Testis (tissue), 3 donors: ENCODE data around the gene NUMB. TPM values are rescaled to one million over a fixed set of nuclear protein-coding genes. Genes with fewer than 3 reads are reported as not detected.

Source experiments
- DNase-seq: peaks from one replicate; pipeline ENCODE4 v3.0.0-alpha.2; 2019
- H3K27ac ChIP-seq, 2 donors: fragments of 200-600 bp; sonication (generic); one replicate each; pipeline ENCODE4 v1.5.1; 2019
- H3K27me3 ChIP-seq: fragments of 200-600 bp; sonication (generic); one replicate; pipeline ENCODE4 v1.5.1; 2019
- H3K36me3 ChIP-seq: fragments of 200-600 bp; sonication (generic); one replicate; pipeline ENCODE4 v1.5.1; 2017; ENCODE audit warnings: low read depth; ENCODE audit errors: missing control alignments
- H3K4me1 ChIP-seq: fragments of 200-600 bp; sonication (generic); one replicate; pipeline ENCODE4 v1.5.1; 2019
- H3K4me3 ChIP-seq, 2 donors: fragments of 200-600 bp; sonication (generic); one replicate each; pipeline ENCODE4 v1.5.1; 2017 to 2019
- H3K9me3 ChIP-seq: fragments of 200-600 bp; sonication (generic); one replicate; pipeline ENCODE4 v1.5.1; 2017
- POLR2A ChIP-seq: fragments of 450-650 bp; IDR thresholded peaks from one replicate; pipeline ENCODE4 v1.6.1; 2017; ENCODE audit warnings: antibody characterized with exemption, mild to moderate bottlenecking, moderate library complexity
- WGBS, 2 donors: methylation state at CpG; one replicate each; pipeline ENCODE4 v1.1.5; 2018; 5-methylcytosine and 5-hydroxymethylcytosine counted together
- intact Hi-C: fragments of 100-400 bp; cut with DNase I; formaldehyde crosslinking; loops from one replicate; pipeline ENCODE4 v1.15.1; 2023; ENCODE audit warnings: low total_unique reads
- polyA plus RNA-seq: library from polyadenylated mRNA; stranded (reverse); fragments of 350-450 nt; fragmentation: Illumina TruSeq; extraction: RNeasy Lipid Tissue Mini Kit (QIAGEN cat#74804); gene quantifications from one replicate; pipeline ENCODE4 v1.2.3, GENCODE V29; 2014; ENCODE audit warnings: low read depth, low replicate concordance; ENCODE audit not compliant: insufficient read depth
- total RNA-seq, 2 donors: library from RNA; depleted of rRNA; stranded (reverse); fragments of >200 nt; gene quantifications; one replicate each; pipeline ENCODE4 v1.2.3, GENCODE V29; 2016
- TF ChIP-seq, protein P1 (sequence below), 3 experiments: fragments of 450-650 bp in 2 of 3; fragments of 200-600 bp in 1 of 3; sonication (generic) in 1 of 3; IDR thresholded peaks; one replicate each; pipeline ENCODE4 v1.5.1; 2016 to 2019; ENCODE audit warnings: antibody characterized with exemption in 3 of 3, mild to moderate bottlenecking in 2 of 3, moderate library complexity in 1 of 3

Gene NUMB
- total and polyA plus RNA-seq, 3 donors from 2014 or later, result 60.3 to 78.7 (median 69.7) TPM

DNA sequence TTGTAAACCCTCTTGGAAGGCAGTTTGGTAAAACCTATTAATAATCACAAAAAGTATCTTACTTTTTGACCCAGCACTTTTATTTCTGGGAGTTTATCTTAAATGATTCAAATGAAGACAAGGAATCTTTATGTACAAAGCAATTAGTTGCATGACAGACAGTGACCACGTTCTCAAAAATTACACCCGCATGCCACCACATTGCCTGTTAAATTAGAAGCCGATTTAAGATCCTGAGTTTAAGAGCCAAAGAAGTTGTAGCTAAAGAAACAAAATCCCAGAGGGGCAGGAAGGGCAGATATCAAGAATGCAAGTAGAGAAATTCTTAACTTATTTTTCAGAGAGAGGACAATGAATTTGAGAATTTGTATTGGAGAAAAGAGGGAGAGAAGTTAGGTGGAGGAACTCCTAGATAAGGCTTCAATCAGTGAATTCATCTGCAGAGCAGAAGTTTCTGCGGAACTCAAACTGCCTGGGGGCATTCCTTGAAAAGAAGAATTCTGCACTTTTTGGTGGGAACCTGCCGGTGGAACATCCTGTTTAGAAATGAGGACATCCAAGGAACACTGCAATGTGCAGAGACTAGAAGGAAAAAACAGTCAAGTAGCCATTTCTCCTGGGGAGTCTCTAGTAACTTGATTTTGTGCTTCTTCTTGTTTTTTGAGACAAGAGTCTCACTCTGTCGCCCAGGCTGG, 31.3 kb upstream of the NUMB start:
- Histone ChIP-seq H3K27ac (peak overlapping the region in 1 of 2 donors; percentile 93), H3K4me1 (peaks cover 25% of the 10 kb centered on the region), H3K4me3 (peak overlapping the region; percentile 75 to 93), H3K9me3 (no peaks in the 10 kb centered on the region), H3K36me3 (no peaks in the 10 kb centered on the region), H3K27me3 (no peaks in the 10 kb centered on the region)
- 30% methylated on average over 6 of the region's 6 CpGs for WGBS, 2 donors
- no peak for DNase-seq
- TF ChIP-seq, protein P1, sequence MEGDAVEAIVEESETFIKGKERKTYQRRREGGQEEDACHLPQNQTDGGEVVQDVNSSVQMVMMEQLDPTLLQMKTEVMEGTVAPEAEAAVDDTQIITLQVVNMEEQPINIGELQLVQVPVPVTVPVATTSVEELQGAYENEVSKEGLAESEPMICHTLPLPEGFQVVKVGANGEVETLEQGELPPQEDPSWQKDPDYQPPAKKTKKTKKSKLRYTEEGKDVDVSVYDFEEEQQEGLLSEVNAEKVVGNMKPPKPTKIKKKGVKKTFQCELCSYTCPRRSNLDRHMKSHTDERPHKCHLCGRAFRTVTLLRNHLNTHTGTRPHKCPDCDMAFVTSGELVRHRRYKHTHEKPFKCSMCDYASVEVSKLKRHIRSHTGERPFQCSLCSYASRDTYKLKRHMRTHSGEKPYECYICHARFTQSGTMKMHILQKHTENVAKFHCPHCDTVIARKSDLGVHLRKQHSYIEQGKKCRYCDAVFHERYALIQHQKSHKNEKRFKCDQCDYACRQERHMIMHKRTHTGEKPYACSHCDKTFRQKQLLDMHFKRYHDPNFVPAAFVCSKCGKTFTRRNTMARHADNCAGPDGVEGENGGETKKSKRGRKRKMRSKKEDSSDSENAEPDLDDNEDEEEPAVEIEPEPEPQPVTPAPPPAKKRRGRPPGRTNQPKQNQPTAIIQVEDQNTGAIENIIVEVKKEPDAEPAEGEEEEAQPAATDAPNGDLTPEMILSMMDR (IDR thresholded peaks at IDR 0.05), result no peak
- TF ChIP-seq POLR2A, result no peak
- intact Hi-C loops, result no loop called here

- Histone ChIP-seq H3K4me3 (peak overlapping the region in 1 of 2 donors; percentile 15), H3K36me3 (no peaks in the 10 kb centered on the region), H3K27me3 (no peaks in the 10 kb centered on the region), H3K4me1 (no peaks in the 10 kb centered on the region), H3K9me3 (no peaks in the 10 kb centered on the region), H3K27ac (no peak overlapping the region)
- no peak for DNase-seq
- intact Hi-C loops, result loop anchor here (10.0 kb wide), 1 partner anchor 184 kb away; no protein-coding TSS in a partner anchor
- no peak for TF ChIP-seq POLR2A
- TF ChIP-seq, protein P1 (IDR thresholded peaks at IDR 0.05), result no peak
- WGBS, 2 donors, result 65 to 78% methylated on average over 15 of the region's 15 CpGs
Observed at GRCh38 chr14:73478684-73479083, 20.3 kb upstream of the NUMB start.

DNA sequence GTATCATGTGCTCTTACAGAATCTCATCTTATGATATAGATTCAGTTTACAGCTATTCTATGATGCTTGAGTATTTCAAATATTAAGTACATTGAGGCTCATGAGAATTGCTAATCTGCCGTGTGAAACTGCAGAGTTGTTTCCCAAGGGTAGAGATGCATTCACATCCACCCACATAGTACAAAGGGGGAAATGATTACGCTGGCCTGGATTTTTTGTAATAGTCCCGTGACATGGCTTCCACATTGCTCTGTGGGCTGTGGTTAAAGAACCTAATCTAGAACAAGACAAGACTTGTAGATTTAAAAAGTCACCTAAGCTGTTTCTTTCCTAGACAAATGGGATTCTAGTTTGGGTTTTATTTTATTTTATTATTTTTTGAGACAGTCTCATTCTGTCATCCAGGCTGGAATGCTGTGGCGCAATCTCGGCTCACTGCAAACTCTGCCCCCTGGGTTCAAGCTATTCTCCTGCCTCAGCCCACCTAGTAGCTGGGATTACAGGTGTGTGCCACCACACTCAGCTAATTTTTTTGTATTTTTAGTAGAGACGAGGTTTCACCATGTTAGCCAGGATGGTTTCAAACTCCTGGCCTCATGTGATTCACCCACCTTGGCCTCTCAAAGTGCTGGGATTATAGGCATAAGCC, 19.4 kb upstream of the NUMB start:
- TF ChIP-seq, protein P1 (IDR thresholded peaks at IDR 0.05), result no peak
- no peak for TF ChIP-seq POLR2A
- Histone ChIP-seq H3K27me3 (no peaks in the 10 kb centered on the region), H3K4me3 (no peak overlapping the region), H3K27ac (no peak overlapping the region), H3K9me3 (no peaks in the 10 kb centered on the region), H3K4me1 (no peaks in the 10 kb centered on the region), H3K36me3 (no peaks in the 10 kb centered on the region)
- 77 to 85% methylated on average over 6 of the region's 6 CpGs for WGBS, 2 donors
- intact Hi-C loops, result loop anchor here (10.0 kb wide), 1 partner anchor 183 kb away; no protein-coding TSS in a partner anchor
- DNase-seq, result no peak

GRCh38 chr14:73476451-73476931, 18.1 kb upstream of the NUMB start:
- Histone ChIP-seq H3K27me3 (no peaks in the 10 kb centered on the region), H3K27ac (no peak overlapping the region), H3K4me1 (no peaks in the 10 kb centered on the region), H3K36me3 (no peaks in the 10 kb centered on the region), H3K4me3 (no peak overlapping the region), H3K9me3 (no peaks in the 10 kb centered on the region)
- intact Hi-C loops, result loop anchor here (10.0 kb wide), 1 partner anchor 182 kb away; no protein-coding TSS in a partner anchor
- WGBS, 2 donors, result 59 to 61% methylated on average over 3 of the region's 3 CpGs
- no peak for TF ChIP-seq POLR2A
- TF ChIP-seq, protein P1 (IDR thresholded peaks at IDR 0.05), result no peak
- no peak for DNase-seq
